ENCODE results near the gene PHOX2A.

Gene PHOX2A

GRCh38 chr11:72239849-72240460 lies 4.0 kb downstream of the PHOX2A start:
- Mint-ChIP-seq H3K36me3 (peaks cover 3% of the 10 kb centered on the region), H3K27ac (no peak overlapping the region), H3K4me1 (peaks cover 37% of the 10 kb centered on the region), H3K9me3 (no peaks in the 10 kb centered on the region), H3K4me3 (peak overlapping the region; percentile 70), H3K27me3 (peaks cover 34% of the 10 kb centered on the region)

GRCh38 chr11:72239313-72239848 lies 4.6 kb downstream of the PHOX2A start:
- peaks cover 31% of the 10 kb centered on the region for H3K4me1 Mint-ChIP-seq
- peaks cover 29% of the 10 kb centered on the region for H3K27me3 Mint-ChIP-seq
- peak overlapping the region; percentile 68 for H3K4me3 Mint-ChIP-seq
- H3K27ac Mint-ChIP-seq = no peak overlapping the region
- H3K9me3 Mint-ChIP-seq = no peaks in the 10 kb centered on the region
- no peaks in the 10 kb centered on the region for H3K36me3 Mint-ChIP-seq

- Mint-ChIP-seq H3K4me3 (no peak overlapping the region), H3K4me1 (peaks cover 31% of the 10 kb centered on the region), H3K27ac (no peak overlapping the region), H3K36me3 (no peaks in the 10 kb centered on the region), H3K27me3 (peaks cover 28% of the 10 kb centered on the region), H3K9me3 (no peaks in the 10 kb centered on the region)
Observed at GRCh38 chr11:72238492-72239312, 5.3 kb downstream of the PHOX2A start.

DNA sequence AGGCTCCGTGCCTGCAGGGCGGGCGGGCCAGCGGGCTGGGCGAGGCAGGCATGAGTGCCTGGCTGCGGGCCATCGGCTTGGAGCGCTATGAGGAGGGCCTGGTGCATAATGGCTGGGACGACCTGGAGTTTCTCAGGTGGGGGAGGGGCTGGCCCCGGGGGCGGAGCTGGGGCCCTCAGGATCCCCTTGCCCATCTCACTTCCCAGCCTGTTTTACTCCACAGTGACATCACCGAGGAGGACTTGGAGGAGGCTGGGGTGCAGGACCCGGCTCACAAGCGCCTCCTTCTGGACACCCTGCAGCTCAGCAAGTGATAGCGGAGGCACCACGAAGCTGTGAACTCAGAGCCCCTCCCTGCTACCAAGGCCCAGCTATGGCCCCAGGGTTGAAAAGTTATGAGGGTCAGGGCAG lies 5.9 kb downstream of the PHOX2A start:
- Mint-ChIP-seq H3K4me1 (peaks cover 26% of the 10 kb centered on the region), H3K27ac (no peak overlapping the region), H3K27me3 (peaks cover 24% of the 10 kb centered on the region), H3K9me3 (no peaks in the 10 kb centered on the region), H3K4me3 (no peak overlapping the region), H3K36me3 (no peaks in the 10 kb centered on the region)

DNA sequence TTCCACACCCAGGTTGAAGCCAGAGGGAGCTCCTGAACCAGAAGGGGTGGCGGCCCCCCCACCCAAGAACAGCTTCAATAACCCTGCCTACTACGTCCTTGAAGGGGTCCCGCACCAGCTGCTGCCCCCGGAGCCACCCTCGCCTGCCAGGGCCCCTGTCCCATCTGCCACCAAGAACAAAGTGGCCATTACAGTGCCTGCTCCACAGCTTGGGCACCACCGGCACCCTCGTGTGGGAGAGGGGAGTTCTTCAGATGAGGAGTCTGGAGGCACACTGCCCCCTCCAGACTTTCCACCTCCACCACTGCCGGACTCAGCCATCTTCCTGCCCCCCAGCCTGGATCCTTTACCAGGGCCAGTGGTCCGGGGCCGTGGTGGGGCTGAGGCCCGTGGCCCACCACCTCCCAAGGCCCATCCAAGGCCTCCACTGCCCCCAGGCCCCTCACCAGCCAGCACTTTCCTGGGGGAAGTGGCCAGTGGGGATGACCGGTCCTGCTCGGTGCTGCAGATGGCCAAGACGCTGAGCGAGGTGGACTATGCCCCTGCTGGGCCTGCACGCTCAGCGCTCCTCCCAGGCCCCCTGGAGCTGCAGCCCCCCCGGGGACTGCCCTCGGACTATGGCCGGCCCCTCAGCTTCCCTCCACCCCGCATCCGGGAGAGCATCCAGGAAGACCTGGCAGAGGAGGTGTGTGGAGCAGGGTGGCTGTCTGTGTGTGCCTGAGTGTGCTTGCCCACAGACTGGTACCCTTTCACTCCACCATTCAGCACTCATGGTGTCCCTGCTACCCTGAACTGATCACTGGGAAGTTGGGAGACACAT lies 6.7 kb downstream of the PHOX2A start:
- no peaks in the 10 kb centered on the region for H3K9me3 Mint-ChIP-seq
- no peak overlapping the region for H3K27ac Mint-ChIP-seq
- peaks cover 23% of the 10 kb centered on the region for H3K4me1 Mint-ChIP-seq
- peaks cover 18% of the 10 kb centered on the region for H3K27me3 Mint-ChIP-seq
- no peaks in the 10 kb centered on the region for H3K36me3 Mint-ChIP-seq
- no peak overlapping the region for H3K4me3 Mint-ChIP-seq

DNA sequence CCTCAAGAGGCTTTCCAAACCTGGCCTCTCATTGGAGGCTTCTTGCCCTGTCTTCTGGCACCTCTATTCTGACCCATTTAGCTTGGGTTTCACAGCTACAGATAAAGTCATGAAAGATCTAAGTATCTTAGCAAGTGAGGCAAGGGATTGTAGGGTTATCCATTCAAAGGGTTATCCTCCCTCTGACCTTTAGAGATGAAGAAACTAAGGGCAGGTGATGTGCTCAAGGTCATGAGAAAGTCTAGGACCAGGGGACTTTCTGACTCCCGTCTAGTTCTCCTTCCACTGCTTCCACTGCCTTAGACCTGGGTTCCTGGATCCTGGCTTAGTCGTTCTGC lies 7.2 kb downstream of the PHOX2A start:
- H3K4me3 Mint-ChIP-seq = no peak overlapping the region
- H3K9me3 Mint-ChIP-seq = no peaks in the 10 kb centered on the region
- H3K27ac Mint-ChIP-seq = no peak overlapping the region
- peaks cover 12% of the 10 kb centered on the region for H3K27me3 Mint-ChIP-seq
- H3K36me3 Mint-ChIP-seq = no peaks in the 10 kb centered on the region
- peaks cover 17% of the 10 kb centered on the region for H3K4me1 Mint-ChIP-seq

GRCh38 chr11:72236083-72236697 lies 7.8 kb downstream of the PHOX2A start:
- Mint-ChIP-seq H3K4me1 (peaks cover 14% of the 10 kb centered on the region), H3K9me3 (no peaks in the 10 kb centered on the region), H3K27me3 (peaks cover 10% of the 10 kb centered on the region), H3K36me3 (no peaks in the 10 kb centered on the region), H3K27ac (no peak overlapping the region), H3K4me3 (no peak overlapping the region)

- peak overlapping the region; percentile 24 for H3K27ac Mint-ChIP-seq
Observed at GRCh38 chr11:72235351-72236057, 8.5 kb downstream of the PHOX2A start.

GRCh38 chr11:72234920-72235319 lies 9.1 kb downstream of the PHOX2A start:
- Mint-ChIP-seq H3K27me3 (peaks cover 2% of the 10 kb centered on the region), H3K4me1 (peaks cover 4% of the 10 kb centered on the region), H3K27ac (no peak overlapping the region), H3K9me3 (no peaks in the 10 kb centered on the region), H3K36me3 (no peaks in the 10 kb centered on the region), H3K4me3 (no peak overlapping the region)

More at GRCh38 chr11:72235351-72236057, 8.5 kb downstream of the PHOX2A start:
- Mint-ChIP-seq H3K36me3 (no peaks in the 10 kb centered on the region), H3K9me3 (no peaks in the 10 kb centered on the region), H3K4me3 (no peak overlapping the region), H3K4me1 (peaks cover 8% of the 10 kb centered on the region), H3K27me3 (peaks cover 5% of the 10 kb centered on the region)

GRCh38 chr11:72234514-72234830 lies 9.5 kb downstream of the PHOX2A start:
- no peaks in the 10 kb centered on the region for H3K36me3 Mint-ChIP-seq

GRCh38 chr11:72233773-72234513 lies 10.0 kb downstream of the PHOX2A start:
- Mint-ChIP-seq H3K27me3 (no peaks in the 10 kb centered on the region), H3K4me1 (no peaks in the 10 kb centered on the region), H3K36me3 (no peaks in the 10 kb centered on the region), H3K9me3 (no peaks in the 10 kb centered on the region), H3K27ac (peak overlapping the region; percentile 75), H3K4me3 (no peak overlapping the region)

More at GRCh38 chr11:72234514-72234830, 9.5 kb downstream of the PHOX2A start:
- peaks cover 3% of the 10 kb centered on the region for H3K4me1 Mint-ChIP-seq
- no peaks in the 10 kb centered on the region for H3K9me3 Mint-ChIP-seq
- H3K27me3 Mint-ChIP-seq = peaks cover 2% of the 10 kb centered on the region
- no peak overlapping the region for H3K4me3 Mint-ChIP-seq
- H3K27ac Mint-ChIP-seq = no peak overlapping the region

DNA sequence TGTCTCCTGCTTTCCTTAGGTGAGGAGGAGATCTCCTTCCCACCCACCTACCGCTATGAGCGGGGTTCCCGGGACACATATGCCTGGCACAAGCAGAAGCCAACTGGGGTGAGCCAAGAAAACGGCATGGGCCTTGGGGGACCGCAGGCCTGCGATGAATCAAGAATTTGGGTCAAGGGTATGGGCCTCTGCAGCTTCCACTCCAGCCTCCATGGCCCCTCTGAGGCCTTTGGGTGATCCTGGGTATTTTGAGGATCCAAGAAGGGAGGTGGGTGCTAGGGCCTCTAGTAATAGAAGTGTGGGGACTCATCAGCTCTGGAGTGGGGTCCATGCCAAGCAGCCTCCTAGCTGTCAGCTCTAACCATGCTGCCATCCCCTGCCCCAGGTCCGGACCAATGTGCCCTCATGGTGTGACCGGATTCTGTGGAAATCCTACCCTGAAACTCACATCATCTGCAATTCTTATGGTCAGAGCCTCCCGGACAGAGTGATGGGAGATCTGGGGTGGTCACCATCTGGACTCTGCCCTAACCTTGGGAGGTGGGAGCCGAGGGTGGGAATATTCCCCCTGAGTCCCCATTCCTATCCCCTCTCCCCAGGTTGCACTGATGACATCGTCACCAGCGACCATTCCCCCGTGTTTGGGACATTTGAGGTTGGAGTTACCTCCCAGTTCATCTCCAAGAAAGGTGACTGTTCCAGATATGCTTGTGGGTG lies 10.8 kb downstream of the PHOX2A start:
- Mint-ChIP-seq H3K36me3 (no peaks in the 10 kb centered on the region), H3K9me3 (no peaks in the 10 kb centered on the region), H3K4me3 (no peak overlapping the region), H3K4me1 (no peaks in the 10 kb centered on the region), H3K27ac (no peak overlapping the region), H3K27me3 (no peaks in the 10 kb centered on the region)

- Mint-ChIP-seq H3K27me3 (no peaks in the 10 kb centered on the region), H3K36me3 (no peaks in the 10 kb centered on the region), H3K27ac (no peak overlapping the region)
Observed at GRCh38 chr11:72232260-72233055, 11.5 kb downstream of the PHOX2A start.

More at GRCh38 chr11:72232260-72233055, 11.5 kb downstream of the PHOX2A start:
- Mint-ChIP-seq H3K4me1 (no peaks in the 10 kb centered on the region), H3K9me3 (no peaks in the 10 kb centered on the region), H3K4me3 (no peak overlapping the region)
